H1 (cell line): ENCODE results near the gene PDIA2. TPM values are rescaled to one million over a fixed set of nuclear protein-coding genes. Genes with fewer than 3 reads are reported as not detected.
"Not testable (repeated sequence)": the region's sequence is repeated elsewhere in the genome, so short reads cannot be mapped to it uniquely, and the experiment has no call there.

Experiments used
- CTCF ChIA-PET: fragments of 300-600 bp; sonication (Branson Sonifier 250); formaldehyde crosslinking; loops from one replicate; lab custom pipeline; 2021; ENCODE audit not compliant: partially characterized antibody; lab: Charles Lee
- POLR2A ChIA-PET: fragments of 300-600 bp; sonication (Branson Sonifier 250); formaldehyde crosslinking; loops from one replicate; lab custom pipeline; 2021; ENCODE audit warnings: inconsistent platforms; ENCODE audit not compliant: partially characterized antibody; lab: Charles Lee
- DNase-seq, 2 experiments: peaks; one replicate each; pipeline versions ENCODE4 v3.0.0 to v3.0.0-alpha.2; 2010 to 2022; ENCODE audit warnings: low spot score in 2 of 2, low read depth in 1 of 2, mixed read lengths in 1 of 2
- FAIRE-seq: peaks from 2 replicates; lab custom pipeline; 2011; peaks lifted over from hg19 to GRCh38; lab: Jason Lieb, UNC
- H2AFZ ChIP-seq: 2 replicates; pipeline ENCODE4 v1.8.1; 2012; ENCODE audit warnings: low read length, inconsistent platforms
- H2AK5ac ChIP-seq: 2 replicates; pipeline ENCODE4 v1.6.1; 2013; ENCODE audit warnings: low read depth, low read length
- H2BK120ac ChIP-seq: replicated peaks from 2 replicates; pipeline ENCODE3; 2013; ENCODE audit warnings: low read depth, low read length, inconsistent platforms
- H2BK12ac ChIP-seq: 2 replicates; pipeline ENCODE4 v1.6.1; 2013; ENCODE audit warnings: low read depth, low read length
- H2BK15ac ChIP-seq: 2 replicates; pipeline ENCODE4 v1.6.1; 2013; ENCODE audit warnings: low read length
- H2BK20ac ChIP-seq: 2 replicates; pipeline ENCODE4 v1.6.1; 2013; ENCODE audit warnings: low read length
- H2BK5ac ChIP-seq: 2 replicates; pipeline ENCODE4 v1.6.1; 2013; ENCODE audit warnings: low read depth, low read length
- H3K14ac ChIP-seq: 2 replicates; pipeline ENCODE4 v1.6.1; 2013; ENCODE audit warnings: inconsistent platforms; ENCODE audit not compliant: insufficient read length
- H3K18ac ChIP-seq: 2 replicates; pipeline ENCODE4 v1.6.1; 2013; ENCODE audit warnings: low read length; ENCODE audit errors: extremely low read depth
- H3K23ac ChIP-seq: 2 replicates; pipeline ENCODE4 v1.6.1; 2013; ENCODE audit warnings: inconsistent platforms; ENCODE audit not compliant: insufficient read length
- H3K23me2 ChIP-seq: 2 replicates; pipeline ENCODE4 v1.6.1; 2013; ENCODE audit warnings: low read depth, low read length
- H3K27ac ChIP-seq: 2 replicates; pipeline ENCODE4 v1.6.1; 2011; ENCODE audit warnings: low read depth, low read length, inconsistent platforms
- H3K27me3 ChIP-seq, 4 experiments: replicated peaks in 1 of 4; 1 replicate in 1 of 4; 2 replicates in 3 of 4; pipeline versions ENCODE4 v1.6.1 to v1.8.1; 2011 to 2013; ENCODE audit warnings: low read length in 3 of 4, mild to moderate bottlenecking in 3 of 4, inconsistent platforms in 2 of 4, mixed read lengths in 2 of 4, moderate library complexity in 1 of 4; ENCODE audit not compliant: control insufficient read depth in 3 of 4, insufficient read depth in 3 of 4; ENCODE audit errors: extremely low read depth in 1 of 4
- H3K36me3 ChIP-seq, 4 experiments: 2 replicates each; pipeline versions ENCODE4 v1.6.1 to v1.8.1; 2011 to 2013; ENCODE audit warnings: mild to moderate bottlenecking in 4 of 4, low read length in 3 of 4, moderate library complexity in 2 of 4, control low read depth in 1 of 4, inconsistent platforms in 1 of 4; ENCODE audit not compliant: insufficient read depth in 4 of 4, control insufficient read depth in 2 of 4
- H3K4ac ChIP-seq: replicated peaks from 2 replicates; pipeline ENCODE3; 2013; ENCODE audit warnings: low read length, low read depth, mixed read lengths, inconsistent platforms; ENCODE audit not compliant: insufficient read length
- H3K4me1 ChIP-seq, 4 experiments: replicated peaks in 1 of 4; 1 replicate in 1 of 4; 2 replicates in 3 of 4; pipeline versions ENCODE4 v1.6.1 to v1.8.1; 2011 to 2013; ENCODE audit warnings: low read length in 3 of 4, inconsistent platforms in 2 of 4, mixed read lengths in 1 of 4; ENCODE audit not compliant: insufficient read depth in 4 of 4, control insufficient read depth in 3 of 4
- H3K4me2 ChIP-seq, 2 experiments: 2 replicates each; pipeline versions ENCODE4 v1.6.1 to v1.8.1; 2011 to 2013; ENCODE audit warnings: low read depth in 2 of 2, low read length in 2 of 2, control low read depth in 1 of 2, inconsistent platforms in 1 of 2, mild to moderate bottlenecking in 1 of 2; ENCODE audit not compliant: insufficient read depth in 1 of 2
- H3K4me3 ChIP-seq, 4 experiments: fragments of 200-600, 300-600 bp in 1 of 4; sonication (generic), shearing (Covaris generic), sonication (Bioruptor Twin) in 1 of 4; 2 replicates each; pipeline versions ENCODE4 v1.5.1 to v1.8.1; 2011 to 2016; ENCODE audit warnings: low read length in 4 of 4, low read depth in 3 of 4, control low read depth in 2 of 4, inconsistent platforms in 2 of 4, mild to moderate bottlenecking in 2 of 4, mixed read lengths in 1 of 4, moderate library complexity in 1 of 4; ENCODE audit not compliant: insufficient read depth in 2 of 4; ENCODE audit errors: extremely low read depth in 1 of 4
- H3K56ac ChIP-seq: replicated peaks from 2 replicates; pipeline ENCODE3; 2013; ENCODE audit warnings: low read depth, mild to moderate bottlenecking, mixed read lengths, low read length, inconsistent platforms; ENCODE audit not compliant: insufficient read length
- H3K79me1 ChIP-seq: 2 replicates; pipeline ENCODE4 v1.6.1; 2013; ENCODE audit warnings: low read depth, low read length, control low read depth
- H3K79me2 ChIP-seq, 2 experiments: 2 replicates each; pipeline versions ENCODE4 v1.6.1 to v1.8.1; 2012 to 2013; ENCODE audit warnings: low read length in 2 of 2, mild to moderate bottlenecking in 2 of 2, inconsistent platforms in 1 of 2; ENCODE audit not compliant: insufficient read depth in 2 of 2, control insufficient read depth in 1 of 2
- H3K9ac ChIP-seq, 4 experiments: replicated peaks in 1 of 4; 1 replicate in 1 of 4; 2 replicates in 3 of 4; pipeline versions ENCODE4 v1.6.1 to v1.8.1; 2011 to 2013; ENCODE audit warnings: low read depth in 3 of 4, low read length in 3 of 4, control low read depth in 2 of 4, mild to moderate bottlenecking in 2 of 4, moderate library complexity in 2 of 4, inconsistent platforms in 1 of 4; ENCODE audit errors: extremely low read depth in 1 of 4
- H3K9me3 ChIP-seq, 2 experiments: 2 replicates each; pipeline versions ENCODE4 v1.6.1 to v1.8.1; 2012 to 2013; ENCODE audit warnings: mild to moderate bottlenecking in 2 of 2, moderate library complexity in 2 of 2, control low read depth in 1 of 2, inconsistent platforms in 1 of 2, low read depth in 1 of 2, low read length in 1 of 2, mixed read lengths in 1 of 2; ENCODE audit not compliant: insufficient read depth in 2 of 2
- H4K20me1 ChIP-seq, 2 experiments: replicated peaks in 1 of 2; 2 replicates each; pipeline versions ENCODE3 to v1.8.1; 2011 to 2013; ENCODE audit warnings: inconsistent platforms in 2 of 2, low read length in 2 of 2, mild to moderate bottlenecking in 1 of 2; ENCODE audit not compliant: insufficient read depth in 2 of 2, control insufficient read depth in 1 of 2
- H4K5ac ChIP-seq: 2 replicates; pipeline ENCODE4 v1.6.1; 2013; ENCODE audit warnings: low read length, low read depth, mixed read lengths, inconsistent platforms; ENCODE audit not compliant: insufficient read length
- H4K8ac ChIP-seq: 2 replicates; pipeline ENCODE4 v1.8.0; 2013; ENCODE audit warnings: mild to moderate bottlenecking, moderate library complexity, low read length, inconsistent platforms; ENCODE audit not compliant: insufficient read depth; ENCODE audit errors: extremely low read depth
- H4K91ac ChIP-seq: replicated peaks from 2 replicates; pipeline ENCODE3; 2013; ENCODE audit warnings: low read length, mixed read lengths, inconsistent platforms; ENCODE audit not compliant: insufficient read length
- WGBS, 2 experiments: shearing (Covaris generic) in 1 of 2; methylation state at CpG; one replicate each; pipeline versions ENCODE4 v1.1.6 to v1.1.7; 2013 to 2015; ENCODE audit warnings: low lambda C conversion rate in 2 of 2, mixed read lengths in 2 of 2, inconsistent platforms in 1 of 2, low coverage in 1 of 2, missing lambda C conversion rate in 1 of 2; ENCODE audit not compliant: insufficient replicate concordance in 2 of 2, insufficient coverage in 1 of 2, insufficient read length in 1 of 2; ENCODE audit errors: extremely low coverage in 1 of 2, missing lambda C conversion rate in 1 of 2; 5-methylcytosine and 5-hydroxymethylcytosine counted together
- polyA plus RNA-seq, 7 experiments: library from polyadenylated mRNA; depleted of rRNA in 3 of 7; stranded (reverse) in 5 of 7; unstranded in 2 of 7; fragments of >200 nt in 5 of 7; fragments of 200-250 nt in 2 of 7; gene quantifications; 1 replicate in 5 of 7; 2 replicates in 1 of 7; 4 replicates in 1 of 7; pipeline versions ENCODE4 v1.2.1 to v1.2.3, GENCODE V29; 2011 to 2013; ENCODE audit warnings: missing spikeins in 2 of 7, mixed read lengths in 2 of 7
- total RNA-seq: library from RNA; stranded (reverse); fragmentation: NEBNext Ultra II Directional; extraction: Animal tissue kit (Norgen Biotek cat#: 25700); gene quantifications from 2 replicates; pipeline ENCODE4 v1.2.1, GENCODE V29; 2021

The PDIA2 gene
- total and polyA plus RNA-seq, 2 of the 8 experiments (the other 6 are each of a cell fraction or from before 2014, with no cell fraction given): 0.34 to 0.50 TPM

GRCh38 chr16:258091-258490 lies 24.9 kb upstream of the PDIA2 start:
- peaks cover 0 to 12% of the 10 kb centered on the region in 2 experiments for H4K20me1 ChIP-seq
- H2AFZ ChIP-seq, H3K79me2 ChIP-seq, H3K4me2 ChIP-seq, DNase-seq, H2BK15ac ChIP-seq, H2AK5ac ChIP-seq, CTCF ChIA-PET, H3K18ac ChIP-seq, H3K4me3 ChIP-seq, H3K79me1 ChIP-seq, H3K4me1 ChIP-seq, H3K9ac ChIP-seq, H2BK20ac ChIP-seq, H2BK12ac ChIP-seq, FAIRE-seq, H3K23me2 ChIP-seq, H3K9me3 ChIP-seq, H3K23ac ChIP-seq, H4K8ac ChIP-seq, H3K27me3 ChIP-seq, H2BK5ac ChIP-seq, H4K5ac ChIP-seq, H3K14ac ChIP-seq, H3K4ac ChIP-seq, H2BK120ac ChIP-seq, H4K91ac ChIP-seq, H3K27ac ChIP-seq, H3K56ac ChIP-seq: not testable (repeated sequence)
- 94% methylated on average over 8 of the region's 13 CpGs; no CpG with 5 or more reads in 1 of the 2 experiments for WGBS, 2 experiments
- H3K36me3 ChIP-seq: peaks cover 7 to 18% (median 9%) of the 10 kb centered on the region in 4 experiments; a peak in 6 of 8 replicates
- POLR2A ChIA-PET: interaction anchor here (0.6 kb wide), 1 partner anchor 17 kb away, joined by 3 read pairs; no protein-coding TSS in a partner anchor
